OCI-LY7 (cell line): ENCODE measurements around the gene CLCNKB. TPM values are rescaled to one million over a fixed set of nuclear protein-coding genes. Genes with fewer than 3 reads are reported as not detected.
A peak's percentile ranks its signal among the peaks of the same experiment; 100 is the strongest.

ENCODE experiments used
- BruUV-seq: library from RNA; stranded (reverse); fragments of 400-500 nt; replicated peaks from 2 replicates; lab custom pipeline; 2021; lab: Mats Ljungman, UMichigan
- CTCF ChIA-PET: fragments of 300-600 bp; sonication (Branson Sonifier 250); formaldehyde crosslinking; loops from one replicate; lab custom pipeline; 2022; ENCODE audit warnings: antibody characterized with exemption; ENCODE audit not compliant: unreplicated experiment; lab: Charles Lee
- POLR2A ChIA-PET: fragments of 300-600 bp; sonication (Branson Sonifier 250); formaldehyde crosslinking; loops from one replicate; lab custom pipeline; 2022; ENCODE audit warnings: antibody characterized with exemption; lab: Charles Lee
- DNase-seq: peaks from one replicate; pipeline ENCODE4 v3.0.0-alpha.2; 2015; ENCODE audit warnings: low spot score
- H2AFZ ChIP-seq: fragments of 200-600 bp; sonication (generic), shearing (Covaris generic); 2 replicates; pipeline ENCODE4 v1.6.1; 2014; ENCODE audit warnings: mild to moderate bottlenecking, antibody characterized with exemption, low read length, moderate library complexity
- H3K27ac ChIP-seq: fragments of 200-600 bp; sonication (generic); 2 replicates; pipeline ENCODE4 v1.5.1; 2014; ENCODE audit warnings: mixed run types, low read depth, mild to moderate bottlenecking, moderate library complexity, low read length, inconsistent platforms; ENCODE audit not compliant: poor library complexity, severe bottlenecking
- H3K36me3 ChIP-seq: fragments of 200-600 bp; sonication (generic); 2 replicates; pipeline ENCODE4 v1.6.1; 2014; ENCODE audit warnings: mild to moderate bottlenecking, antibody characterized with exemption, low read length, moderate library complexity, mixed read lengths; ENCODE audit not compliant: insufficient read depth
- H3K4me1 ChIP-seq: fragments of 200-600 bp; sonication (generic); 2 replicates; pipeline ENCODE4 v1.5.1; 2014; ENCODE audit warnings: mild to moderate bottlenecking, low read length; ENCODE audit not compliant: insufficient read depth, poor library complexity, severe bottlenecking
- H3K4me2 ChIP-seq: fragments of 200-600 bp; sonication (generic); 2 replicates; pipeline ENCODE4 v1.6.1; 2014; ENCODE audit warnings: mild to moderate bottlenecking, low read length
- H3K4me3 ChIP-seq: fragments of 200-600 bp; sonication (generic); 2 replicates; pipeline ENCODE4 v1.5.1; 2014; ENCODE audit warnings: mild to moderate bottlenecking, low read depth, low read length; ENCODE audit not compliant: poor library complexity, severe bottlenecking
- H3K79me2 ChIP-seq: fragments of 200-600 bp; sonication (generic); 2 replicates; pipeline ENCODE4 v1.6.1; 2016; ENCODE audit warnings: low read depth, mild to moderate bottlenecking, low read length, moderate library complexity, mixed read lengths; ENCODE audit not compliant: insufficient read depth
- H3K9me2 ChIP-seq: fragments of 200-600 bp; sonication (generic); 2 replicates; pipeline ENCODE4 v1.6.1; 2016; ENCODE audit warnings: mild to moderate bottlenecking, low read length, mixed read lengths; ENCODE audit not compliant: insufficient read depth
- H3K9me3 ChIP-seq: fragments of 200-600 bp; sonication (generic); 2 replicates; pipeline ENCODE4 v1.6.1; 2014; ENCODE audit warnings: mild to moderate bottlenecking, mixed run types, low read length, mixed read lengths
- H4K20me1 ChIP-seq: fragments of 200-600 bp; sonication (generic); 2 replicates; pipeline ENCODE4 v1.6.1; 2014; ENCODE audit warnings: mild to moderate bottlenecking, antibody characterized with exemption, low read length, moderate library complexity, mixed read lengths; ENCODE audit not compliant: insufficient read depth
- CTCF ChIP-seq: fragments of 200-600 bp; sonication (generic); conservative IDR thresholded peaks from 2 replicates; pipeline ENCODE4 v1.5.1; 2014; ENCODE audit warnings: mild to moderate bottlenecking, antibody characterized with exemption, low read length, moderate library complexity, mixed read lengths
- EZH2phosphoT487 ChIP-seq: fragments of 200-600 bp; sonication (generic); IDR thresholded peaks from 2 replicates; pipeline ENCODE4 v1.6.1; 2018; ENCODE audit warnings: low read depth, borderline replicate concordance, mild to moderate bottlenecking, mixed run types, antibody characterized with exemption, low read length, moderate library complexity, mixed read lengths
- intact Hi-C: fragments of 100-400 bp; cut with micrococcal nuclease; formaldehyde crosslinking; loops from one replicate; pipeline ENCODE4 v1.10.0; 2022; ENCODE audit not compliant: unreplicated experiment
- total RNA-seq, 2 experiments: library from RNA; depleted of rRNA in 1 of 2; stranded (reverse); fragments of >200 nt in 1 of 2; shearing (Covaris generic) in 1 of 2; gene quantifications; 2 replicates each; pipeline ENCODE4 v1.2.3, GENCODE V29; 2014 to 2022

Gene CLCNKB
- total RNA-seq, 2 experiments from 2014 or later: not detected

- CTCF ChIA-PET: interaction anchor here (0.5 to 0.9 kb wide), 5 partner anchors 42 to 287 kb away, joined by 3 to 8 read pairs (median 3); no protein-coding TSS in a partner anchor
Measured at GRCh38 chr1:16082283-16083038, 38.9 kb downstream of the CLCNKB start.

DNA sequence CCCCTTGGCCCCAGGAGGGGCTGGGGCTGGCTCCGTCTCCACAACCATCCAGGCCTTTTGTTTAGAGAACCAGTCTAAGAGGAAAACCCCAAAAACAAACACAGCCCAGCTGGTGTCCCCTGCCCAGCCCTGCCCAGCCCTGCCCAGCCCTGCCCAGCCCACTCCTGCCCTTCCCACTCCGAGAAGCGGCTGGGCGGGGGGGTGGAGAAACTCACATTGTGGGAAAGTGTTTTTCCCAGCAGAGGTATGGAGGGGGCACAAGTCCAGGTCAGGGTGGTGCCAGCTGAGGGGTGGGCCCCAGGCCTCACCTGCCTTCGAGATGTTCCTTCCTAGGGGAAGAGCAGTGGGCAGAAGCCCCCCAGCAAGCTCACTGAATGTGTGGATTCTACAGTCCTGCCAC is 39.9 kb downstream of the CLCNKB start:
- Histone ChIP-seq H4K20me1 (no peaks in the 10 kb centered on the region), H3K9me2 (no peaks in the 10 kb centered on the region), H3K36me3 (no peaks in the 10 kb centered on the region), H2AFZ (no peak overlapping the region), H3K4me1 (peaks cover 5% of the 10 kb centered on the region), H3K9me3 (no peaks in the 10 kb centered on the region), H3K4me2 (no peak overlapping the region), H3K79me2 (no peaks in the 10 kb centered on the region), H3K27ac (no peak overlapping the region), H3K4me3 (no peak overlapping the region)
- TF ChIP-seq CTCF (no peak), EZH2phosphoT487 (no peak)
- DNase-seq: no peak
- no TSS peak for BruUV-seq
- ChIA-PET POLR2A (interaction anchor here (0.6 kb wide), 1 partner anchor 76 kb away, joined by 3 read pairs; no protein-coding TSS in a partner anchor), CTCF (no interaction called here)
- intact Hi-C loops: no loop called here

More at GRCh38 chr1:16082283-16083038, 38.9 kb downstream of the CLCNKB start:
- no peaks in the 10 kb centered on the region for H3K79me2 ChIP-seq
- no peaks in the 10 kb centered on the region for H3K9me3 ChIP-seq
- peaks cover 5% of the 10 kb centered on the region for H3K4me1 ChIP-seq
- intact Hi-C loops: no loop called here
- H4K20me1 ChIP-seq: no peaks in the 10 kb centered on the region
- no peak overlapping the region for H2AFZ ChIP-seq
- peak; percentile 66 for DNase-seq
- no peak overlapping the region for H3K4me3 ChIP-seq
- H3K9me2 ChIP-seq: no peaks in the 10 kb centered on the region
- no peaks in the 10 kb centered on the region for H3K36me3 ChIP-seq
- no peak overlapping the region for H3K4me2 ChIP-seq
- BruUV-seq: no TSS peak
- TF ChIP-seq EZH2phosphoT487 (no peak), CTCF (peak; percentile 94)
- POLR2A ChIA-PET: no interaction called here
- no peak overlapping the region for H3K27ac ChIP-seq

DNA sequence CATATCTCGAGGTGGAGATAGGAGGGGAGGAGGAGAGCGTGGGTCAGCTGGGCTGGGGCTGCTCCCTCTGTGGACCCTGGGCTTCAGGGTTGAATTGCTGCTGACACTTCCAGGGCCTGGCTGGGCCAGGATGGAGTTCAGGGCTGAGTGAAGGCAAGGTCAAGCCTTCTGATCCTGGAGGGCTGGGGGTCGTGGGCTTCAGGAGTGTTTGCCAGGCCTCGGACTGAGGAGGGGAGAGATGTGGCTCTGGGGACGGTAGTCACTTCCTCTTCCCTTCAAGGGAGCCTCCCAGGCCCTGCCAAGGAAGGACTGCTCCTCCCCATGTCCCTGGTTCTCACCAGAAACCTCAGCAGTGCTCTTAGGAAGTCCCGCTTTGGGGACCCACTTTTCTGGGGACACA is 41.9 kb downstream of the CLCNKB start:
- POLR2A ChIA-PET: interaction anchor here (0.7 kb wide), 1 partner anchor 97 kb away, joined by 4 read pairs; no protein-coding TSS in a partner anchor
- H2AFZ ChIP-seq: no peak overlapping the region
- no peak overlapping the region for H3K27ac ChIP-seq
- intact Hi-C loops: no loop called here
- H3K4me2 ChIP-seq: no peak overlapping the region
- no peak for TF ChIP-seq EZH2phosphoT487
- TF ChIP-seq CTCF: no peak
- BruUV-seq: no TSS peak
- no peaks in the 10 kb centered on the region for H3K9me2 ChIP-seq
- no peaks in the 10 kb centered on the region for H3K36me3 ChIP-seq
- no peaks in the 10 kb centered on the region for H3K4me1 ChIP-seq
- no peaks in the 10 kb centered on the region for H4K20me1 ChIP-seq
- H3K4me3 ChIP-seq: no peak overlapping the region
- no peaks in the 10 kb centered on the region for H3K9me3 ChIP-seq
- no peak for DNase-seq
- no peaks in the 10 kb centered on the region for H3K79me2 ChIP-seq
- CTCF ChIA-PET: no interaction called here
